ENCODE results near the gene EIF5A. TPM values are rescaled to one million over a fixed set of nuclear protein-coding genes. Genes with fewer than 3 reads are reported as not detected.

Gene EIF5A
- total RNA-seq = 416 and 525 TPM in 2 replicates

GRCh38 chr17:7306911-7307685, at the start of gene EIF5A:
Gene EIF5A (plus strand): TSS chr17:7307628. CDS start chr17:7309636, 2,008 bp downstream.
- peak; percentile 100 for DNase-seq

- DNase-seq = no peak
Observed at GRCh38 chr17:7258731-7259554, 48.5 kb upstream of the EIF5A start.

DNA sequence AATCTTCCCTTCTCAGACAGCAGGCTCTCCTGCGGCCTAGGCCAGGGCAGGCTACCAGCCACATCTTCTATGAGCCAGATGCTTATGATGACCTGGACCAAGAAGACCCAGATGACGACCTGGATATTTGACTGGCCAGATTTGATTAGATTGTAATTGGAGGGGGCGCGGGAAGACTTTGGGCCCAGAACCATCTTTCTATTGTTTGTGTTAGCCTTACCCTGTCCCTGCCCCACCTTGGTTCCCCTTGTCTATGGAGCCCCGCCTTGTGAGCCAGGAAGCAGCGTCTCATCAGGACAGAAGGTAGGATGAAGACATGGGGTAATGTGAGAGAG, 47.9 kb upstream of the EIF5A start:
- no peak for DNase-seq

DNA sequence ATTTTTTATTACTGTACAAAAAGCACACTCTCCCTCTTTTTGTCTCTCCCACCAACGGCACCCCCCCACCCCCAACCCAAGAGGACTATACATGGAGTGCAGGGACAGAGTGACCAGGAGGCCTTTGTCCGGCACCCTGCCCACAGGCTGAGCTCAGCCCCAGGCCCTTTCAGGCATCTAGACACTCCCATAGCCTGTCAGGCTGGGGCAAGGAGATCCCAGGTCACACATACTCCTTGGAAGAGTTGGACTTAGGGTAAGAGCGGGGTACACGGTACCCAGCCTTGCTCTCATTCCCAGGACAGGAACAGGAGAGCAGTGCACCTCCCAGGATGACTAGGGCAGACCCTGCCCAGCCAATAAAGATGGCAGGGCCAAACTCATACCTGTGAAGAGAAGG, 47.3 kb upstream of the EIF5A start:
- no peak for DNase-seq

- DNase-seq = no peak
Observed at GRCh38 chr17:7260651-7261378, 46.6 kb upstream of the EIF5A start.

DNA sequence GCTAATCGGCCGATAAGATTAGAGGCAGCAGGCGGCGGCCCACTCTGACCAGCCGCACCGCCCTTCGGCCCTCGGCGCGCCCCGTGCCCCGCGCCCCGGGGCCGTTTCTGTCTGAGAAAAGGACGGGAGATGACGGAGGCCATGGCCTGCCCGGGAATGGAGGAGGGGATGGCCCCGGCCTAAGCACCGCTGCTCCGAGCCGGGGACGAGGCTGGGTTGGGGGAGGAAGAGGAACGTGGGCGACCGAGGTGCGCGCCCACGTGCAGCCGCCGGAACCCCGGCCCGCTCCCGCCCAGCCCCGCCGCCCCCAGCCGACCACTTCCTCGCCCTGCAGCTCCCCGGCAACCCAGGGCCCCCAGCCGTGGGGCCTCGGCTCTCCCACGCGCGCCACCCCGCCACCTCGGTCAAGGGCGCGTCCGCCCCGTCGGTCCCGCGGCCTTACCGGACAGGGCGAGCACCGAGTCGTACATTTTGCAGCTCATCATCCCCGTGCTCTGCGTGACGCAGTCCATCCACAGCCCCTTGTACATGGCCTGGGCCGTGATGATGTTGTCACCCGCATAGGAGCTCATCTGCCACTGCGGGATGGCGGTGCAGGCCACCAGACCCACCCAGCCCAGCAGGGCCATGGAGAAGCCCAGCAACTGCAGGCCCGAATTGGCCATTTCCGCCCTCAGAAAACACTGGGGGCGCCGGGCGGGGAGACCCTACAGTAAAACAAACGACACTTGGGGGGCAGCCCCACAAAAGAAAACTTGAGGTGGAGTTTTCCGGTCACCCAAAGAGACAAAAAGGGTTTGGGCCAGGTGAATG, 45.8 kb upstream of the EIF5A start:
- no peak for DNase-seq

DNA sequence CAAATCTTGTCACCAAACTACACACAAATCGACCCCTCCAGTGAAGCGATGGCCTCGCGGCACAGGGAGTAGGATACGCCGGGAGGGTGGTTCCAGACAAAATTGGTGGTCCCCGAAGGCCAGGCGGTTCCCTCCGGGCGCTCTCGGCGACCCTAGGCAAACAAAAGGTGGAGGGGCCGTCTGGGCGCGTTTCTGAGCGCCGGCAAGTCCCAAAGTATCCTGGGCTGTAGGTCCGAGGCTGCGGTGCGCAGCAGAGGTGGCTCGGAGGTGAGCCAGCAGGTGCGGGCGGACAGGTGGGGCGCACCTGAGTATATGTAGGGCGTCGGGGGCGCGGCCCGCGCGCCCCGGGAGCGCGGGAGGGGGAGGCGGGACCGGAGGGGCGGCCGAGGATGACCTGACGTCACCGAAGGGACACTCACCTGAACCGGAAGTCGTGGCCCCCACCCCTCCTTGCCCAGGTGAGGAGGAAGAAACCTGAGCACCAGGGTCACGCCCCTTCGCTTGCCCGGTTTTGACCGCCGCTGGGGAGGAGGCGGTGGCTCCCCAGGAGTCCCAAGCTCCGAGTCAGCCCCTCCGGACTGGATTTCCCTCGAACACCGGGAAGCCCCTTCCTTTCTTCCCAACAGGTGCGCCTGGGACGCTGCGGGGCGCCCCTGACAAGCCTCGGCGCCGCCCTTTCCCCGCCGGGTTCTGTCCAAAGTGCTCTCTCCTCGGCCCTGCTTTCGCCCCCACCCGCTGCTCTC, 45.1 kb upstream of the EIF5A start, which contains the start of gene CLDN7:
CLDN7 (minus strand) TSS at position 287 of the 743 bp plus-strand sequence. CDS start 435 bp downstream, outside the sequence.
- no peak for DNase-seq

DNA sequence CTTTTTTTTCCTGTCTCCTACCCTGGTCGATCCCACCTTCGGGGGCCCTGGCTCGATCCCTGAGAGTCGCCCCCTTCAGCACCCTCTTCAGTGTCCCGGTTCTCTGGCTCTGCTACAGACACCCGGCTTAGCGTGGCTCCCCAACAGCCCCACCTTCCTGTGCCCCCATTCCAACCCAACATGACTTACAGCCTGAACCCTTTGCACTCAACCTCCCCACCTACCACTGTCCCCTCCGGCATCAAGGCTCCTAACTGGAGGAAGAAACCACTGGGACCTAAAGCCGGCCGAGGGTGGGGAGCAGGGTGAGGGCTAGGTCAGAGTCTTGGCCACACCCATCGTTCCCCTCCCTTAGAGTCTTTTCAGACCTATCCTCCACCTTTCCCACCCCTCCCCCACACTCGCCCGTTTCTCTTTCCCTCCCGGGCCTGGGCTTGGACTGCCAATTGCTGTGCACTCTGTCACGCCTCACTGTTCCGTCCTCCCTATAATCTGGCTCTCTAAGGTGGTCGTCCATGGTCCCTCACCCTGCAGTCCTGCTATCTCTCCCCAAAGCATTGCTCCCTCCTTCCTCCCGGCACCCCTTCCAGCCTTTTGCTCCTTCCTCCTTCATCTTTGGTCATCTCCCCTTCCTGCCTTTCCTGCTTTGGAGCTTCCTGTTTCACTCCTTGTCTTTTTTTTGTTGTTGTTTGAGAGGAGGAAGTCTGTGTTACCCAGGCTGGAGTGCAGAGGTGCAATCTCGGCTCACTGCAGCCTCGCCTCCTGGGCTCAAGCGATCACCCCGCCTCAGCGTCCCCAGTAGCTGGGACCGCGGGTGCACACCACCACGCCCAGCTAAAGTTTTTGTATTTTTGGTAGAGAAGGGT, 44.3 kb upstream of the EIF5A start:
- DNase-seq = no peak

DNA sequence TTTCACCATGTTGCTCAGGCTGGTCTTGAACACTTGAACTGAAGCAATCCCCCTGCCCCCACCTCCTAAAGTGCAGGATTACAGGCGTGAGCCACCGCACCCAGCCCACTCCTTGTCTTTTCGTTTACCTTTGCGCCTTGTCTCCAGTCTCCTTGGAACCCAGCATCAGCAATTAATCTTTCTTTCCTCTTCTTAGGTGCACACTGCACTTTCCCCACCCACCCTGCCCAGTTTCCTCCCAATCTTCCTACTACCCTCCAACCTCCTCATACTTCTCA, 43.7 kb upstream of the EIF5A start:
- DNase-seq = no peak

DNA sequence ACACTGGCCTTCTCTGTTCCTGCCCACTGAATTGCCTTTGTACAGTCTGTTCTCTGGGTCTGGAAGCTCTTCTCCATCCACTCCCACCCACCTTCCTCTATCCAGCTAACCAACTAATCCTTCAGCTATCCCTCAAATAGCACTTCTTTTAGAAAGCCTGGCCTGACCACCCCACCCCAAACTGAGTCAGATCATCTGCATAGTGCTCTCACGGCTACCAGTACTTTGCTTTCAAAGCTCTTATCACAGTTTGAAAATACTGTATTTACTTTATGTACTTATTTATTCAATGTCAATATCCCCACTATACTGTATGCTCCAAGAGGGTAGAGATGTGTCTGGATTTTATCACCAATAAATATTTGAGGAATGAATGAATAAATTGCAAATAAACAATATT, 40.6 kb upstream of the EIF5A start:
- DNase-seq = no peak

- DNase-seq = no peak
Observed at GRCh38 chr17:7279448-7279847, 28.0 kb upstream of the EIF5A start.

DNA sequence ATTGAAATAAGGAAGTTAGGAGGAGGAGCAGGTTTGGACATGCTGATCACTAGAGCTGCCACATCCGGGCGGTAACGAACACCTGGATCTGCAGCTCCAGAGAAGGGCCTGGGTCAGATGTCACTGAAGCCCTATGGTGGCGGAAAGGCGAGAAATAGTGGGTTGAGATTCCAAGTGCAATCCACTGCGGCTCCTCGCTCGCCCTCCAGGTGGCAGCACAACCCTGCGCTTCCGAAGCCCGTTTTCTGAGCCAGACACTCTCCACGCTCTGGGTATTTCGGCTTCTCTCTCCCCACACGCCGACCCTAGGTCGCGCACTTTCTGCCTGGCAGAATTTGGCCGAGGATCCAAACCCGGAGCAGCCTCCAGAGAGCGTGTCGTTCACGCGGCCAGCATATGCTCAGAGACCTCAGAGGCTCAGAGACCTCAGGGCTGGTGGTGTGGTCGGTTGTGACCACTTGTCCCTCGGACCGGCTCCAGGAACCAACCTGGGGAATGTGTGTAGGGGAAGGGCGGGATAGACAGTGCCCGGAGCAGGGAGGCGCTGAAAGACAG, 26.8 kb upstream of the EIF5A start:
- peak; percentile 87 for DNase-seq

DNA sequence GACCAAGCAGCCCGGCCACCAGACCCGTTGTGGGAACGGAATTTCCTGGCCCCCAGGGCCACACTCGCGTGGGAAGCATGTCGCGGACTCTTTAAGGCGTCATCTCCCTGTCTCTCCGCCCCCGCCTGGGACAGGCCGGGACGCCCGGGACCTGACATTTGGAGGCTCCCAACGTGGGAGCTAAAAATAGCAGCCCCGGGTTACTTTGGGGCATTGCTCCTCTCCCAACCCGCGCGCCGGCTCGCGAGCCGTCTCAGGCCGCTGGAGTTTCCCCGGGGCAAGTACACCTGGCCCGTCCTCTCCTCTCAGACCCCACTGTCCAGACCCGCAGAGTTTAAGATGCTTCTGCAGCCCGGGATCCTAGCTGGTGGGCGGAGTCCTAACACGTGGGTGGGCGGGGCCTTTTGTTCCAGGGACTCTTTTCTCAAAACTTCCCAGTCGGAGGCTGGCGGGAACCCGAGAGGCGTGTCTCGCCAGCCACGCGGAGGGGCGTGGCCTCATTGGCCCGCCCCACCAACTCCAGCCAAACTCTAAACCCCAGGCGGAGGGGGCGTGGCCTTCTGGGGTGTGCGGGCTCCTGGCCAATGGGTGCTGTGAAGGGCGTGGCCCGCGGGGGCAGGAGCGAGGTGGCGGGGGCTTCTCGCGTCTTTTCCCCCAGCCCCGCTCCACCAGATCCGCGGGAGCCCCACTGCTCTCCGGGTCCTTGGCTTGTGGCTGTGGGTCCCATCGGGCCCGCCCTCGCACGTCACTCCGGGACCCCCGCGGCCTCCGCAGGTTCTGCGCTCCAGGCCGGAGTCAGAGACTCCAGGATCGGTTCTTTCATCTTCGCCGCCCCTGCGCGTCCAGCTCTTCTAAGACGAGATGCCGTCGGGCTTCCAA, 26.1 kb upstream of the EIF5A start, which contains the start of gene SLC2A4:
SLC2A4 (plus strand) TSS at position 645 of the 879 bp plus-strand sequence; CDS start at position 862, 217 bp downstream.
- peak; percentile 93 for DNase-seq

DNA sequence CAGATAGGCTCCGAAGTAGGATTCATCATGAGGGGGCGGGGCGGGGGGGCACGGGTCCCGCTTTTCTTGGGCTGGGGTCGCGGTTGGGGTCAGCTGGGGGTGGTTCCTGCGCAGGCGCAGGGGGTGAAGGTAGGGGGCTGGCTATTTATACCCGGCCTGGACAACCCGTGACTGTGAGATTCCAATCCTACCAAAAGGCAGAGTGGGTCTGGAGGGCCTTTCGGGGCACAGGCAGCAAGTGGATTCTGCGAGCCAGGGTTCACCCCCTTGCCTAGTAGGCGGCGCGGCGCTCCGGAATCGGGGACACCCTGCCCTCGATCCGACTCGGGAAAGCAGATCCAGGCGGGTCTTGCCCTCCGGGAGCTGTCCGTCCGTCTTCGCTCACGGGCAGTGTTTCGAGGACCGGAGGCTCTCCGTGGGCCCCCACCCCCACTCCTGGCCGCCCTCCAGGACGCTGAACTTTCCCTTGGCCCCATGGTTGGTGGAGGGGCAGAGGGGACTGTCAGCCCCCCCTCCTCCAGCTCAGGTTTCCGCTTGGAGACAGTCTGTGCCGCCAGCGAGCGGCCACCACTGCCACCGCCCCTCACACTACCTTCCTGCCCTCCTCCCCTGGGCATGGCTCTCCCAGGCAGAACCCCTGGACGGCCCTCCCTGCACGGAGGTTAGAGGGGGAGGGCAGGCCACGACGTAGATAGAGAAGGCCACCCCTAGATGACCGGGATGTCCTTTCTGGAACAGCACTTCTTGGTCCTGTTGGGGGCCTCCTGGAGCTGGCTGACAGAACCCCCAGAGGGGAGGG, 25.3 kb upstream of the EIF5A start:
- DNase-seq = no peak

- no peak for DNase-seq
Observed at GRCh38 chr17:7282752-7283321, 24.6 kb upstream of the EIF5A start.

- no peak for DNase-seq
Observed at GRCh38 chr17:7283471-7284216, 23.8 kb upstream of the EIF5A start.

GRCh38 chr17:7284911-7285310, 22.5 kb upstream of the EIF5A start:
- no peak for DNase-seq

Data from dermis blood vessel endothelial cell (primary cell).